ENCODE results near the gene DLL4.

- TF ChIP-seq L3MBTL2 (conservative IDR thresholded peaks at IDR 0.05) (no peak), NFRKB (IDR thresholded peaks at IDR 0.05) (no peak), SP1 (IDR thresholded peaks at IDR 0.05) (no peak), ZNF384 (IDR thresholded peaks at IDR 0.05) (no peak), TARDBP (IDR thresholded peaks at IDR 0.05) (no peak)
- TF ChIP-seq, protein P1, sequence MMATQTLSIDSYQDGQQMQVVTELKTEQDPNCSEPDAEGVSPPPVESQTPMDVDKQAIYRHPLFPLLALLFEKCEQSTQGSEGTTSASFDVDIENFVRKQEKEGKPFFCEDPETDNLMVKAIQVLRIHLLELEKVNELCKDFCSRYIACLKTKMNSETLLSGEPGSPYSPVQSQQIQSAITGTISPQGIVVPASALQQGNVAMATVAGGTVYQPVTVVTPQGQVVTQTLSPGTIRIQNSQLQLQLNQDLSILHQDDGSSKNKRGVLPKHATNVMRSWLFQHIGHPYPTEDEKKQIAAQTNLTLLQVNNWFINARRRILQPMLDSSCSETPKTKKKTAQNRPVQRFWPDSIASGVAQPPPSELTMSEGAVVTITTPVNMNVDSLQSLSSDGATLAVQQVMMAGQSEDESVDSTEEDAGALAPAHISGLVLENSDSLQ (IDR thresholded peaks at IDR 0.05) = no peak
Measured at GRCh38 chr15:40925863-40926658, 3.1 kb upstream of the DLL4 start.
